K562 treated with DMSO at 1 percent for 48 hours (cell line): ENCODE measurements around the gene EXTL2. TPM values are rescaled to one million over a fixed set of nuclear protein-coding genes. Genes with fewer than 3 reads are reported as not detected.

ENCODE experiments used
- total RNA-seq: library from RNA; unstranded; fragments of 300-600 nt; gene quantifications from 2 replicates; pipeline ENCODE4 v1.2.3, GENCODE V29; 2022; ENCODE audit warnings: low replicate concordance; ENCODE audit errors: extremely low read depth

Gene EXTL2, protein sequence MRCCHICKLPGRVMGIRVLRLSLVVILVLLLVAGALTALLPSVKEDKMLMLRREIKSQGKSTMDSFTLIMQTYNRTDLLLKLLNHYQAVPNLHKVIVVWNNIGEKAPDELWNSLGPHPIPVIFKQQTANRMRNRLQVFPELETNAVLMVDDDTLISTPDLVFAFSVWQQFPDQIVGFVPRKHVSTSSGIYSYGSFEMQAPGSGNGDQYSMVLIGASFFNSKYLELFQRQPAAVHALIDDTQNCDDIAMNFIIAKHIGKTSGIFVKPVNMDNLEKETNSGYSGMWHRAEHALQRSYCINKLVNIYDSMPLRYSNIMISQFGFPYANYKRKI
- not detected in 2 replicates for total RNA-seq

DNA sequence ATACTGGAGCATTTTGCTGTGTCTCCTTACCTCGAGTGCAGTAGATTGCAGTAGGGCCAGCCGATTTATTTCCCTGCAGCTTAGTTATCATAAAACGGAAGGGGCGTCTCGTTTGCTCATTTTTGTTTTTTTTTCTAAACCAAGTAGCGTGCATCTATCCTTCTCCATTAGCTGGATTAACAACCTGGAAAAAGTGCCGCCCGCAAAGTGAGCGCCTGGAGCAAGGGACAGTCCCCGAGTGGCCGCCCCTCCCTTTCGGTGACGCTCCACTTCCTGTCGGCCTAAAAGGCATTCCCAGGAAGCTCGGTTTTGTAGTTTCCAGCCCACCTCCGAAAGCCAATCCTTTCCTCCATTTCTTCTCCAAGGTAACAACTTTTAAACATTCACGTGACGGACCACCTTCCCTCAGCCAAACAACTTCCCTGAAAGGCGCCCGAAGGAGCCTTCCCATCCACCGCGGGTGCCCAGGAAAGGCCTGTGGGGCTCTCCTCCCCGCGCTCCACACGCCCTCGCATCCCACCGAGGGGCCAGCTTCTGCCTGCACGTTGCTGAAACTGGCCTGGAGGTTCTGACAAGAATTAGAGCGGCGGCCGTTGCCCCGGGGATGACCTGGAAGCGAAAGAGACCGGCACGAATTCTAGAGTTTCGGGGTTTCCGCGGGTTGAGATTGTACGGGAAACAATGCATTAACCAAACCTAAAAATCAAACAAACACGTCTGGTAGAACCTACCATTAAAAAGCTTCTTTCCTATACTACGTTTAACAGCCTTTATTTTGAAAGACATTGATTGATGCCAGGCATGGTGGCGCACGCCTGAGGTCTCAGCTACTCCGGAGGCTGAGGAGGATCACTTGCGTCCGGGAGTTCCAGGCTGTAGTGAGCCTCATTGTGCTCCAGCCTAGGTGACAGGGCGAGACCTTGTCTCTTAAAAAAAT is at the start of gene EXTL2:
TSS of gene EXTL2 (minus strand) at position 240 of the 937 bp plus-strand sequence. CDS start 6,085 bp downstream, outside the sequence.

DNA sequence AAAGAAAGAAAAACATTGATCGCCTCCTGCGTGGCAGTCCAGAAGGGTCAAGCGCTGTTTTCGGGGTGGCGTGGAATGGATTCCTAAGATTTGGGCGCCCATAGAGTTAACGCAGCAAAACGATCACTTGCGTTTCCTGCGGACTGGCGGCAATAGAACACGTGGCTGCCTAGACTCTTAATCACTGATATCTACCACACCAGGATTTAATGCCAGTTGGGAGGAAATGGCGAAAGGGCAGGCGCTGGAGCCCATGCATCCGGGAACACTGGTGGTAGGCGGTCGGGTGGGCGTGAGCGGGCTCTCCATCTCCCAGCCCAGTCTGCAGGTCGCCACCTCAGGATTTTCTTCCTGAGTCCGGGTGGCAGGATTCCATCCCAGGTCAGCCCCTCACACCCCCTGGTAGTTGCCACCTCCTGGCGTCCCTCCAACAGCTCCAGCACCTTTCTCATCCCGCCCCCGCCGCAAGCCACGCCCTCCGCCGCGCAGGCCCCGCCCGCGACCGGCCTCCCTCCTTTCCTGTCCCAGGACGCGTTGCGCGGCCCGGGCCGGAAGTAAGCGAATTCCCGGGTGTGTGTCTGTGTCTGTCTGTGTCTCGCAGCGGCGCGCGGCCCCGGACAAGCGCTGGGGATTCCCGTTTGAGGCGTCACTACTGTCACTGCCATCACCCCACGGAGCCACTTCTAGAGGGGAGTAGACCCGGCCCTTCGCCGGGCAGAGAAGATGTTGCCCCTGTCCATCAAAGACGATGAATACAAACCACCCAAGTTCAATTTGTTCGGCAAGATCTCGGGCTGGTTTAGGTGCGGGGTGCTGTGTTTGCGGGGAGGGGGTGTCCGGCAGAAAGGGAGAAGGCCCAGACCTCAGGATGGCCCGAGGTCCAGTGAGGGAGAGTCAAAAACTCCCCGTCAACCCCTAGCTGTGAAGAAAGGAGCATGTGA is 1.2 kb upstream of the EXTL2 start, which contains the start of gene SLC30A7:
TSS of gene SLC30A7 (plus strand) at position 551 of the 941 bp plus-strand sequence. CDS start at position 724, 173 bp downstream.

Other genes starting within 250 kb of the EXTL2 start
- gene VCAM1, start 175.1 kb downstream of the EXTL2 start, total RNA-seq, result not detected in 2 replicates
- gene SLC30A7, start 1.2 kb upstream of the EXTL2 start, total RNA-seq, result not detected in 2 replicates
- not detected in 2 replicates for gene DPH5, start 130.9 kb upstream of the EXTL2 start, total RNA-seq